Camera-type eye (tissue), 1 donor: ENCODE data around the gene FREY1. TPM values are rescaled to one million over a fixed set of nuclear protein-coding genes. Genes with fewer than 3 reads are reported as not detected.

Experiments
- total RNA-seq: library from RNA; depleted of rRNA; stranded (reverse); fragments of >200 nt; gene quantifications from one replicate; pipeline ENCODE4 v1.2.3, GENCODE V29; 2014

The FREY1 gene
- total RNA-seq: 0.82 TPM

DNA sequence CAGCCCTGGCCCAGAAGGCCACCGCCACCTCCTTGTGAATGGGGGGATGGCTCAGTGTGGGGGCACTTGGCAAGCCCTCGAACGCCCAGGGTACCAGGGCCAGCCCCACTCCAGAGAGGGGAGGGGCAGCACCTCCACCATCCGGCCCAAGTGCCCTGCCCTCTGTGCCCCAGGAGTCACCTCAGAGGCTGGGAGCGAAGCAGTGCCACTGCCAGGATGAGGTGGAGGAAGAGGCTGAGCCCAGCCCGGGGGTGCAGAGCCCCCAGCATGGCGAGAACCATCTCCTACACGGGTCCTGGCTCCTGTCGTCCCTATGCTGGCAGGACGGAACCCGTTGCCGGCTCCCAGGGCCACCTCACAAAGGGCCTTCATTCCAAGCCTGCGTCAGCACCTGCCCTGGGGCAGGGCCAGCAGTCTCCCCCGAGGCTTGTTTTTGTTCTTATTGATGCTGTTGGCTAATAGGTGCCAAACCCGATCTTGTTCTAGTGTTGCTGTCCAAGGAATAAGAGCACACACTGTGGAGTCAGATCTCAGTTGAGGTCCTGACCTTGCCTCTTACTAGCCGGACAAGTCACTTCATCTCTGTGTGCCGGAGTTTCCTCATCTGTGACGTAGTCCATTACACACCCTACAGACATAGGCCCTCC lies at the start of gene FREY1:
FREY1 (minus strand) TSS at position 307 of the 647 bp plus-strand sequence; CDS start at position 281, 26 bp downstream.

DNA sequence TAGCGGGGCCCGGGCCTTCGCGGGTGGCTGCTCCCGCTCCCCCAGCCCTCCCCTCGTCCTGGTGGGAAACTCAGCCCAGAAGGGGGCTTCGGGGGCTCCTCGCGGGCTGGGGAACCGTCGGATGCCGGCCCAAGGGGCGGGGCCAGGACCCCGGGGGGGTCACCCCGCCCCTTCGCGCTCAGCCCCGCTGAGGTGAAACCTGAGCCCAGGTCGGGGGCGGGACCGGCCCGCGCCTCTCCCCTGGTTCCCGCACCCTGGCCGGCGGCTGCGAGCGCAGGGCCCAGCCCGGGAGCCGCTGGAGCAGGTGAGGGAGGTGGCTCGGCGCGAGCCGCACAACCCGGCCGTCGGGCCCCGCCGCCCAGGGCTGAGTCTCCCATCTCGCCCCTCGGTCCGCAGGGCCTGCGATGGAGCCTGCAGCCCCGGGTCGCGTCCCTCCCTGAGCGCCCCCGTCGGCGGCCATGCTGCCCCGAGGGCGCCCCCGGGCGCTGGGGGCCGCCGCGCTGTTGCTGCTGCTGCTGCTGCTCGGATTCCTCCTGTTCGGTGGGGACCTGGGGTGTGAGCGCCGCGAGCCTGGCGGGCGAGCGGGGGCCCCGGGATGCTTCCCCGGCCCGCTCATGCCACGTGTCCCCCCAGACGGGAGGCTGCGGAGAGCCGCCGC lies 15.5 kb upstream of the FREY1 start, which contains the start of gene LARGE2:
LARGE2 (plus strand) TSS at position 232 of the 658 bp plus-strand sequence; CDS start at position 459, 227 bp downstream.

GRCh38 chr11:45917623-45918330 lies 10.7 kb upstream of the FREY1 start, which contains the start of gene PEX16:
TSS of gene PEX16 (minus strand) at chr11:45917877. CDS start at chr11:45917811, 66 bp downstream.

GRCh38 chr11:45885274-45885920 lies 21.7 kb downstream of the FREY1 start, which contains the start of gene MAPK8IP1:
TSS of gene MAPK8IP1 (plus strand) at chr11:45885651. CDS start at chr11:45885821, 170 bp downstream.

Other genes with a start within 250 kb of the FREY1 start
- 5.6 TPM for gene CHST1, start 241.6 kb downstream of the FREY1 start, total RNA-seq
- gene SLC35C1, start 102.1 kb downstream of the FREY1 start, total RNA-seq: 8.0 TPM
- 69.9 TPM for gene CRY2, start 59.8 kb downstream of the FREY1 start, total RNA-seq
- gene MAPK8IP1, start 21.6 kb downstream of the FREY1 start, total RNA-seq: 33.6 TPM
- 14.0 TPM for gene PEX16, start 10.6 kb upstream of the FREY1 start, total RNA-seq
- gene LARGE2, start 15.4 kb upstream of the FREY1 start, total RNA-seq: 3.8 TPM
- 57.6 TPM for gene PHF21A, start 214.2 kb upstream of the FREY1 start, total RNA-seq